GM06990 (cell line): ENCODE results near the gene ALOX12B.
A peak's percentile ranks its signal among the peaks of the same experiment; 100 is the strongest.

Experiments
- DNase-seq: peaks from one replicate; pipeline ENCODE4 v3.0.0-alpha.2; 2011; ENCODE audit not compliant: insufficient read length; ENCODE audit errors: extremely low read depth
- H3K27me3 ChIP-seq: replicated peaks from 2 replicates; pipeline ENCODE4 v1.6.0; 2011; ENCODE audit warnings: low read length; ENCODE audit not compliant: control insufficient read depth, insufficient read depth
- H3K36me3 ChIP-seq: 2 replicates; pipeline ENCODE4 v1.5.1; 2011; ENCODE audit warnings: low read length; ENCODE audit not compliant: control insufficient read depth, insufficient read depth
- H3K4me3 ChIP-seq: replicated peaks from 2 replicates; pipeline ENCODE4 v1.5.1; 2011; ENCODE audit warnings: low read depth, mild to moderate bottlenecking, control low read depth, low read length
- TF ChIP-seq, protein P1 (sequence below): IDR thresholded peaks from 2 replicates; pipeline ENCODE4 v1.5.1; 2011; ENCODE audit warnings: low read length, control low read depth, mild to moderate bottlenecking, inconsistent platforms; ENCODE audit not compliant: insufficient read depth, poor library complexity, severe bottlenecking

The ALOX12B gene

DNA sequence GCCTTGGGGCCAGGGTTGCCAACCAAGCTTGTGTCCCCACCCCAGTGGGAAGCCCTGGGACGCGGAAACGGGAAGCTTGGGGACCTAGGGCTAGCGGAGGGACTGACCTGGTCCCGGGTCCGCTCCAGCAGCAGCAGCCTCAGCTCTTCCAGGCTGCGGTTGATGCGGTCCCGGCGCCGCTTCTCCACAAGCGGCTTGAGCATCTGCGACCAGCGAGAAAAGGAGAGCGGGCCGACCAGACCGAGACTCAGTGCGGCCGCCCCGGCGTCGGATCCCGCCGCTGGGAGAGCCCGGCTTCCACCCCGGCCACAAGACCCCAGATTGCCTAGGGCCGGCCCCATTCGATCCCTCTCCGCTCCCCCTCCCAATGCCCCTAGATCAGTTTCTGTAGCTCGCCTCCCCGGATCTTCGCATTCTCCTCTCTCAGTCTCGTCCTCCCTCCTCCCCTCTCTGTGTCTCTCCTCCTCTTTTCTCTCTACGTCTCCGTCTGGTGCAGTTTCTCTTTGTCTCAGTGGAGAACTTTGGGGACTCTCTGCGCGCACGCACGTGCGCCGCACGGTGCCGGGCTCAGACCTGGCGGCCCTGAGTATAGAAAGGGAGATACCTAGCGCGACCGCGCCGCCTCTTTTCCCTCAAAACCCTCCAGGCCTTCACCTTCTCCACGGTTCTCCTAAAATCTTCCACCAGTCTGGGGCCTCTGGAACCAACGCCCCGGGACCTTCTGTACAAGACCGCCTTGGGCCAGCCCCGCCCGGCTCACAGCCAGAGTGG lies 35.6 kb upstream of the ALOX12B start:
- TF ChIP-seq, protein P1, sequence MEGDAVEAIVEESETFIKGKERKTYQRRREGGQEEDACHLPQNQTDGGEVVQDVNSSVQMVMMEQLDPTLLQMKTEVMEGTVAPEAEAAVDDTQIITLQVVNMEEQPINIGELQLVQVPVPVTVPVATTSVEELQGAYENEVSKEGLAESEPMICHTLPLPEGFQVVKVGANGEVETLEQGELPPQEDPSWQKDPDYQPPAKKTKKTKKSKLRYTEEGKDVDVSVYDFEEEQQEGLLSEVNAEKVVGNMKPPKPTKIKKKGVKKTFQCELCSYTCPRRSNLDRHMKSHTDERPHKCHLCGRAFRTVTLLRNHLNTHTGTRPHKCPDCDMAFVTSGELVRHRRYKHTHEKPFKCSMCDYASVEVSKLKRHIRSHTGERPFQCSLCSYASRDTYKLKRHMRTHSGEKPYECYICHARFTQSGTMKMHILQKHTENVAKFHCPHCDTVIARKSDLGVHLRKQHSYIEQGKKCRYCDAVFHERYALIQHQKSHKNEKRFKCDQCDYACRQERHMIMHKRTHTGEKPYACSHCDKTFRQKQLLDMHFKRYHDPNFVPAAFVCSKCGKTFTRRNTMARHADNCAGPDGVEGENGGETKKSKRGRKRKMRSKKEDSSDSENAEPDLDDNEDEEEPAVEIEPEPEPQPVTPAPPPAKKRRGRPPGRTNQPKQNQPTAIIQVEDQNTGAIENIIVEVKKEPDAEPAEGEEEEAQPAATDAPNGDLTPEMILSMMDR: no peak
- Histone ChIP-seq H3K27me3 (no peaks in the 10 kb centered on the region; the same call in 1 of the 2 replicates), H3K4me3 (peak overlapping the region; percentile 68), H3K36me3 (no peaks in the 10 kb centered on the region)
- peak; percentile 69 for DNase-seq

DNA sequence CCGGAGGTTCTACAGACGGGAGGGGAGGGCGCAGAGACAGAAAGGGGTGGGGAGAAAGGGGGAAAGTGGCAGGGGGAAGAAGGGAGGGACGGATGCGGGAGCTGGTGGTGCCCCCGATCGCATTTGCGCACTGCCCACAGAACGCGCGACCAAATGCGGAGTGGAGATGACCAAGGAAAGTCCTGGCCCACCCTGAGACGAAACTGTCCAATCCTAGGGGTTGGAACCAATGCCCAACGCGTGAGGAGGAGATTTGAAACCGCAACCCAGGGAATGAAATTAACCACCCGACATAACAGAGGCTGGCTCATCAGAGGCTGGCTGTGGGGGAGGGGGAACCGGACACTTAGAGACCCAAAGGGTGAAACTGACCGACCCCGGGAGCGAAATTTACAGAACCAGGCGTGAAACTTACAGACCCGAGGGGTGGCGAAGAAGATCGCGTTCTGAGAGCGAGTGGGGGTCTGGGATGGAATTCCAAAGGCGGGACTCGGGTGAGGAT lies 35.0 kb upstream of the ALOX12B start:
- Histone ChIP-seq H3K27me3 (peaks cover 2% of the 10 kb centered on the region), H3K4me3 (peak overlapping the region; percentile 68), H3K36me3 (no peaks in the 10 kb centered on the region)
- TF ChIP-seq, protein P1: no peak
- DNase-seq: no peak

DNA sequence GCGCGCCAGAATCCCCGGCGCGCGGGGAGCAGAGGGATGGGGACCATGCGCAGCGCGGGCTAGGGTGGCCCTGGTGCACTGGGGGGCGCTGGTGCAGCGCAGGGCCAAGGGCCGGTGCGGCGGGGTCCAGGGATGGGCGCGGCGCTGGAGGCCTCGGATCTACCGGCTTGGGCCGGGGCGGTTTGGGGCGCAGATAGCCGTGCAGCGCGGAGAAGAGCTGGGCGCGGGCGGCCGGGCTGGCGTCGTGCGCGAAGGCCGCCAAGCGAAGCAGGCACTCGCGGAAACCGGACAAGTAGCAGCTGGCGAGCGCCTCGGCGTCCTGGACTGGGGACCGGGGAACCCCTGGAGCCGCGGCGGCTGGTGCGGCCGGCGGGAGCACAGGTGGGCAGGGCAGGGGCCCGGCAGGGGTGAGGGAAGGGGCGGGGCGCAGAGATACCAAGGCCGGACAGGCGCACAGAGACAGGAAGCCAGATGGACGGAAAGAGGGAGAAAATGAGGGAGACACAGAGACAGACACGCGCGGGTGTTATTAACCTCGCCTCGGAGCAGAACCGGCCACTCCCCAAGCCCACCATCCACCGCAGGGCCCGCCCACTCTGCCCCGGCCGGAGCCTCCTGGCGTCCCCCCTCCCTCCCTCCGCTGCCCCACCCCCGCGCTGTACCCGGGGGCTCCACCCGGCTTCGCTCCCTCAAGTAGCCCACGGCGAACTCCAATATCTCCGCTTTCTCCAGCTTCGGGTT lies 34.3 kb upstream of the ALOX12B start:
- peak; percentile 84 for DNase-seq

DNA sequence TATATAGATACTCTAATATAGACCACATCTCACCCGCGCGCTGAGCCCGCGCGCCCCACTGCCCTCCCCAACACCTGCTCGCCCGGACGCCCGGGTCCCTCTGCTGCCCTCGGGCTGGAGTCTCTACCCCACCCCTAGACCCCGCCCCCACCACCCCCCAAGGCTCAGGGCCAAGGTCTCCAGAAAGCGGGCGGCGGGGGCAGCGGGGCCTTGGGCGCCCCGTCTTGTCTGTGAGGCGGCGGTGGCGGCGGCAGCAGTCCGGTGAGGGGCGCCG lies 33.8 kb upstream of the ALOX12B start:
- no peaks in the 10 kb centered on the region for H3K36me3 ChIP-seq
- peak overlapping the region; percentile 68 for H3K4me3 ChIP-seq
- TF ChIP-seq, protein P1: no peak
- no peak for DNase-seq
- H3K27me3 ChIP-seq: peaks cover 3% of the 10 kb centered on the region

More for the DNA sequence above, 34.3 kb upstream of the ALOX12B start:
- peak overlapping the region; percentile 68 for H3K4me3 ChIP-seq
- TF ChIP-seq, protein P1: peak; percentile 36
- no peaks in the 10 kb centered on the region for H3K36me3 ChIP-seq
- H3K27me3 ChIP-seq: peaks cover 3% of the 10 kb centered on the region

DNA sequence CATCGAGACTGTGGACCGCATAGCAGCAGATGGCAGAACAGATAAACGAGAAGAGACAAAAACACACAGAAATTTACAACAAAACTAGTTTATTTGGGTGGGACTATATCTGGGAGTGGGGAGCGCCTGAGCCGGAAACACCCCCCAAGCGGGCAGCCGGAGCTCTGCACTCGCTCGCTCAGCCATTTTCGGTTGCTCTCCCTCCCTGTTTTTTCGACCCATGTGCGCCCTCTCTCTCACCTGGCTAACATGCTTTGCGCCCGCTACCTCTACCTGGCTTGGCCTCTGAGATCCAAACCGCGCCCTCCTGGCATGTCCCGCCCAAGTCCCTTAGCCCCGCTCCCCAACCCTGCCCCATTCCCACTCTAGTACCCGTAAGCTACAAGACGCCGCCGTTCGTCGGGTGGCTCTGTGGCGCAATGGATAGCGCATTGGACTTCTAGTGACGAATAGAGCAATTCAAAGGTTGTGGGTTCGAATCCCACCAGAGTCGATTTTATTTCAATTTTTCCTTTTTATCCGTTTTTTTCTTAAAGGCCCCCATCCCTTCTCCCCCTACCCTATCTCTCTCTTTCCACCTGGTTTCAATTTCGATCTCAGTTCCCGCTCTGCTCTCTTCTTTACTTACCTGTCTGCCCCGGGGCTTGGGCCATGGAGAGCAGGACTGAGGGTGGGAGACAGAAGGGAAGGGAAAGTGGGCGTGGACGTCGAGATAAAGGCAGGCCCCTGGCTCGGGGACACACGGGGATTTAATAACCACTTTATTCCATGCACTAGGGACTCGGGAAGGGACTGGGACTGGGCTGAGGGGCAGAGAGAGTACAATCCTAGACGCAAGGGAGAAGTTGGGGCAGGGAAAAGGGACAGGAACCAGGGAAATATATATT lies 33.2 kb upstream of the ALOX12B start:
- peak overlapping the region; percentile 68 for H3K4me3 ChIP-seq
- TF ChIP-seq, protein P1: peak; percentile 44
- no peaks in the 10 kb centered on the region for H3K36me3 ChIP-seq
- peaks cover 3% of the 10 kb centered on the region for H3K27me3 ChIP-seq
- DNase-seq: peak; percentile 86
